ENCODE data around the gene TIGD1. TPM values are rescaled to one million over a fixed set of nuclear protein-coding genes. Genes with fewer than 3 reads are reported as not detected.
A peak's percentile ranks its signal among the peaks of the same experiment; 100 is the strongest.

TIGD1 gene
- total and polyA plus RNA-seq, 8 donors, result 0.88 to 5.9 (median 2.2) TPM

GRCh38 chr2:232541961-232542714, 8.2 kb downstream of the TIGD1 start:
- FAIRE-seq (no peak), DNase-seq (peak in 1 of 6 donors; percentile 35)
- intact Hi-C loops (cut with DNase I), result no loop called here

GRCh38 chr2:232541195-232541960, 9.0 kb downstream of the TIGD1 start:
- 66 to 73% methylated on average over 19 of the region's 19 CpGs for WGBS, 2 donors
- FAIRE-seq, result no peak
- ATAC-seq, result no peak

More at GRCh38 chr2:232541961-232542714, 8.2 kb downstream of the TIGD1 start:
- Histone ChIP-seq H3K9me3 (no peaks in the 10 kb centered on the region), H3K4me3 (no peak overlapping the region), H3K27me3 (no peaks in the 10 kb centered on the region), H3K4me1 (no peaks in the 10 kb centered on the region), H3K27ac (no peak overlapping the region), H3K36me3 (no peaks in the 10 kb centered on the region)
- 50 to 61% methylated on average over 9 of the region's 9 CpGs for WGBS, 2 donors
- ATAC-seq, result no peak
- TF ChIP-seq, protein P1, sequence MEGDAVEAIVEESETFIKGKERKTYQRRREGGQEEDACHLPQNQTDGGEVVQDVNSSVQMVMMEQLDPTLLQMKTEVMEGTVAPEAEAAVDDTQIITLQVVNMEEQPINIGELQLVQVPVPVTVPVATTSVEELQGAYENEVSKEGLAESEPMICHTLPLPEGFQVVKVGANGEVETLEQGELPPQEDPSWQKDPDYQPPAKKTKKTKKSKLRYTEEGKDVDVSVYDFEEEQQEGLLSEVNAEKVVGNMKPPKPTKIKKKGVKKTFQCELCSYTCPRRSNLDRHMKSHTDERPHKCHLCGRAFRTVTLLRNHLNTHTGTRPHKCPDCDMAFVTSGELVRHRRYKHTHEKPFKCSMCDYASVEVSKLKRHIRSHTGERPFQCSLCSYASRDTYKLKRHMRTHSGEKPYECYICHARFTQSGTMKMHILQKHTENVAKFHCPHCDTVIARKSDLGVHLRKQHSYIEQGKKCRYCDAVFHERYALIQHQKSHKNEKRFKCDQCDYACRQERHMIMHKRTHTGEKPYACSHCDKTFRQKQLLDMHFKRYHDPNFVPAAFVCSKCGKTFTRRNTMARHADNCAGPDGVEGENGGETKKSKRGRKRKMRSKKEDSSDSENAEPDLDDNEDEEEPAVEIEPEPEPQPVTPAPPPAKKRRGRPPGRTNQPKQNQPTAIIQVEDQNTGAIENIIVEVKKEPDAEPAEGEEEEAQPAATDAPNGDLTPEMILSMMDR (IDR thresholded peaks at IDR 0.05), result no peak

DNA sequence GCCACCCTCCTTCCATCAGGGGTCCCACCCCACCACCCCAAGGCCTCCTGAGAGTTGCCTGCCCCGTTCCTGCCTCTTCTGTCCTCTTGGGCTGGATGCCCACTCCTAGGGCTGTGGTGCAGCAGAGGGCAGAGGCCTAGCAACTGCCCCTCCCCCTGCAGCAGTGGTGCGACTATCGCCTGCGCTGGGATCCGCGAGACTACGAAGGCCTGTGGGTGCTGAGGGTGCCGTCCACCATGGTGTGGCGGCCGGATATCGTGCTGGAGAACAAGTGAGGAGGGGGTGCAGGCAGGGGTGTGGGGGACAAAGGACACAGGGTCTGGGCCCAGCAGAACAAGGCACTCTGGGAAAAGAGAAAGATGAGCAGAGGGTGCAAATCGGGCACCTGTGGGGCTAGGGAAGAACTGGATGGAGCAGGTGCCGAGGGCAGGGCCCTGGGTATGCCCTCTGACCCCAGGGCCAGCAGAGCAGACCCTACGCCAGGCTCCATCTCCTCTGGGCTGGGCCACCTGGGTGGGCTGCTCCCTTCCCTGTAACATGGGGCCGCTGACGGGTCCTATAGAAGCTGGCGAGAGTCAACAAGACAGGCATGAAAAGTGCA, 9.8 kb downstream of the TIGD1 start:
- intact Hi-C loops (cut with DNase I), result no loop called here
- no peaks in the 10 kb centered on the region for H3K9me3 ChIP-seq
- no peak overlapping the region for H3K4me3 ChIP-seq
- DNase-seq (peak in 1 of 6 donors; percentile 68), ATAC-seq (no peak), FAIRE-seq (no peak)
- no peak overlapping the region for H3K27ac ChIP-seq
- 78 to 81% methylated on average over 17 of the region's 17 CpGs for WGBS, 2 donors
- no peaks in the 10 kb centered on the region for H3K4me1 ChIP-seq
- H3K27me3 ChIP-seq, result no peaks in the 10 kb centered on the region
- TF ChIP-seq, protein P1 (IDR thresholded peaks at IDR 0.05), result no peak
- H3K36me3 ChIP-seq, result no peaks in the 10 kb centered on the region

More at GRCh38 chr2:232541195-232541960, 9.0 kb downstream of the TIGD1 start:
- Histone ChIP-seq H3K4me1 (no peaks in the 10 kb centered on the region), H3K4me3 (no peak overlapping the region), H3K9me3 (no peaks in the 10 kb centered on the region), H3K27ac (no peak overlapping the region), H3K36me3 (no peaks in the 10 kb centered on the region), H3K27me3 (no peaks in the 10 kb centered on the region)
- peak in 1 of 6 donors; percentile 55 for DNase-seq
- TF ChIP-seq, protein P1 (IDR thresholded peaks at IDR 0.05), result no peak
- intact Hi-C loops (cut with DNase I), result no loop called here

GRCh38 chr2:232539298-232540231, 10.8 kb downstream of the TIGD1 start, which contains the start of gene CHRNG:
Gene CHRNG (plus strand): TSS chr2:232539692. CDS start chr2:232539748, 56 bp downstream.
- H3K27me3 ChIP-seq, result no peaks in the 10 kb centered on the region
- TF ChIP-seq, protein P1 (IDR thresholded peaks at IDR 0.05), result no peak
- no peak for ATAC-seq

More at GRCh38 chr2:232539298-232540231, 10.8 kb downstream of the TIGD1 start, which contains the start of gene CHRNG:
- no peaks in the 10 kb centered on the region for H3K4me1 ChIP-seq
- no peak within 1 kb of the TSS for H3K27ac ChIP-seq
- intact Hi-C loops (cut with DNase I), result no loop called here
- DNase-seq, result peak in 2 of 6 donors; percentile 11 to 70
- no peaks in the 10 kb centered on the region for H3K9me3 ChIP-seq
- no peak for FAIRE-seq
- no peak within 1 kb of the TSS for H3K4me3 ChIP-seq
- no peaks in the 10 kb centered on the region for H3K36me3 ChIP-seq
- 60 to 61% methylated on average over 23 of the region's 23 CpGs for WGBS, 2 donors
